Fibroblast of mammary gland (primary cell): Measurements from ENCODE around the gene SDS.
A peak's percentile ranks its signal among the peaks of the same experiment; 100 is the strongest.

Experiments
- DNase-seq: peaks from one replicate; pipeline ENCODE4 v3.0.0-alpha.2; 2010; ENCODE audit warnings: low read depth
- H3K4me3 ChIP-seq: 2 replicates; pipeline ENCODE4 v1.5.1; 2011; ENCODE audit warnings: low read depth, mild to moderate bottlenecking, low read length, moderate library complexity; ENCODE audit not compliant: control insufficient read depth
- TF ChIP-seq, protein P1 (sequence below): conservative IDR thresholded peaks from 2 replicates; pipeline ENCODE4 v1.5.1; 2011; ENCODE audit warnings: low read depth, low read length, inconsistent platforms; ENCODE audit not compliant: control insufficient read depth, insufficient read depth

The SDS gene

DNA sequence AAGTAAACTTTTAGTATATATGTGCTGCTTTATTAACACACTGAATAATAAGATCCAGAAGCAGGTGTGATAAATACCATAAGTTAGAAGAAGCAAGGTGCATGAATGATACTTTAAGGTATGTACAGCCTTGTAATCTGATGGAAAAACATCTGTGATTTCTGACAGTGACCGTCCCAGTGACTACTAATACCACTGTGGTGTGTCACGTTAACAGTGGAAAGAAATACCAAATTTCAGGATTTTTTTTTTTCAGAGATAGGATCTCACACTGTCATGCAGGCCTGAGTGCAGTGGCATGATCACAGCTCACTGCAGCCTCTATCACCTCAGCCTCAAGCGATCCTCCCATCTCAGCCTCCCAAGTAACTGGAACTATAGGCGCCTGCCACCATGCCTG, 21.5 kb downstream of the SDS start:
- TF ChIP-seq, protein P1, sequence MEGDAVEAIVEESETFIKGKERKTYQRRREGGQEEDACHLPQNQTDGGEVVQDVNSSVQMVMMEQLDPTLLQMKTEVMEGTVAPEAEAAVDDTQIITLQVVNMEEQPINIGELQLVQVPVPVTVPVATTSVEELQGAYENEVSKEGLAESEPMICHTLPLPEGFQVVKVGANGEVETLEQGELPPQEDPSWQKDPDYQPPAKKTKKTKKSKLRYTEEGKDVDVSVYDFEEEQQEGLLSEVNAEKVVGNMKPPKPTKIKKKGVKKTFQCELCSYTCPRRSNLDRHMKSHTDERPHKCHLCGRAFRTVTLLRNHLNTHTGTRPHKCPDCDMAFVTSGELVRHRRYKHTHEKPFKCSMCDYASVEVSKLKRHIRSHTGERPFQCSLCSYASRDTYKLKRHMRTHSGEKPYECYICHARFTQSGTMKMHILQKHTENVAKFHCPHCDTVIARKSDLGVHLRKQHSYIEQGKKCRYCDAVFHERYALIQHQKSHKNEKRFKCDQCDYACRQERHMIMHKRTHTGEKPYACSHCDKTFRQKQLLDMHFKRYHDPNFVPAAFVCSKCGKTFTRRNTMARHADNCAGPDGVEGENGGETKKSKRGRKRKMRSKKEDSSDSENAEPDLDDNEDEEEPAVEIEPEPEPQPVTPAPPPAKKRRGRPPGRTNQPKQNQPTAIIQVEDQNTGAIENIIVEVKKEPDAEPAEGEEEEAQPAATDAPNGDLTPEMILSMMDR = no peak
- no peak for DNase-seq
- H3K4me3 ChIP-seq = no peak overlapping the region

DNA sequence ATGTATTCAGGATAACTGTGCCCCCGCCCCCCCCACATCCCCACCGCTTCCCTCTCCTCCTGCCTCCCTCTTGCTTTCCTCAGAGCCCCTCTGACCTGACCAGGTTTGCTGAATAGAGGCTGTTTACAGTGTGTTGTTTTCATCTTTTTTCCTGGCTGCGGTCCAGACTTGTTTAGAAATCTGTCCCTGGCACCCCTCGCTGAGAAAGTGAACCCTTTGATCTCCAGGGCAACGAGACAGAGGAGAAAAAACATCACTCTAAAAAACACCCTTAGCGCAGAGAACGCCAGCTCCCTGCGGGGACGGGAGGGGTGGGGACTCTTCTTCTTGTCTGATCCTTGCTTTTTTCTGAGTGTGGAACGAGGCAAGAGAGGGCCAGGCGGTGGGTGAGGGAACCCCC, 22.5 kb downstream of the SDS start:
- no peak for DNase-seq
- TF ChIP-seq, protein P1 = no peak
- no peak overlapping the region for H3K4me3 ChIP-seq

DNA sequence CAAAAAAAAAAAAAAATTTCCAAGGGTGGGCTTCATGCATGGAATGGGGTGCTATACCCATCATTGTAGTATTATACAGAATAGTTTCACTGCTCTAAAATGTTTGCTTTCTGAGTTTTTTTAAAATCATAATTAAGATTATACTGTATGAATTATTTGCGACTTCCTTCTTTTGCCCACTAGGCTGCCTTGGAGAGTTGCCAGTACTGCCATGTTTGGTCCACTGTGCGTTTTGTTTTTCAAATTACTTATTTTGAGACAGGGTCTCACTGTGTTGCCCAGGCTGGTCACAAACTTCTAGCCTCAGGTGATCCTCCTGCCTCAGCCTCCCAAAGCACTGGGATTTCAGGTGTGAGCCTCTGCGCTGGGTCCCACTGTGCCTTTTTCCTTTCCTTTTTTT, 25.4 kb downstream of the SDS start:
- TF ChIP-seq, protein P1 = peak; percentile 7
- no peak for DNase-seq

DNA sequence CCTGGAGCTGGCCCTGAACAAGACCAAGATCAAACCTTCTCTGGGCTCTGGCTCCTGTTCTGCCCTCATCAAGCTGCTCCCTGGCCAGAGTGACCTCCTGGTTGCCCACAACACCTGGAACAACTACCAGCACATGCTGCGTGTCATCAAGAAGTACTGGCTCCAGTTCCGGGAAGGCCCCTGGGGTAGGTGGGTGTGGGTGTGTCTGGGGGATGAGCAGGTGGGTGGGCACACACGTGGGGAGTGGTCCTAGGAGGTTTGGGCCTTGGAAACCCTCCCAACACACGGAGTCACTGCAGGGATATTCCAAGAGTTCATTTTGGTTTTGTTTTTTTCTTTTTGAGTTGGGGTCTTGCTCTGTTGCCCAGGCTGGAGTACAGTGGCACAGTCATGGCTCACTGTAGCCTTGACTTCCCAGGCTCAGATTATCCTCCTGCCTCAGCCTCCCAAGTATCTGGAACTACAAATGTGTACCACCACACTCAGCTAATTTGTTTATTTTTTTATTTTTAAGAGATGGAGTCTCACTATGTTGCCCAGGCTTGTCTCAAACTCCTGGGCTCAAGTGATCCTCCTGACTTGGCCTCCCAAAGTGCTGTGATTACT, 28.8 kb downstream of the SDS start:
- no peak overlapping the region for H3K4me3 ChIP-seq
- TF ChIP-seq, protein P1 = no peak
- no peak for DNase-seq

More for the DNA sequence above, 25.4 kb downstream of the SDS start:
- no peak overlapping the region for H3K4me3 ChIP-seq

DNA sequence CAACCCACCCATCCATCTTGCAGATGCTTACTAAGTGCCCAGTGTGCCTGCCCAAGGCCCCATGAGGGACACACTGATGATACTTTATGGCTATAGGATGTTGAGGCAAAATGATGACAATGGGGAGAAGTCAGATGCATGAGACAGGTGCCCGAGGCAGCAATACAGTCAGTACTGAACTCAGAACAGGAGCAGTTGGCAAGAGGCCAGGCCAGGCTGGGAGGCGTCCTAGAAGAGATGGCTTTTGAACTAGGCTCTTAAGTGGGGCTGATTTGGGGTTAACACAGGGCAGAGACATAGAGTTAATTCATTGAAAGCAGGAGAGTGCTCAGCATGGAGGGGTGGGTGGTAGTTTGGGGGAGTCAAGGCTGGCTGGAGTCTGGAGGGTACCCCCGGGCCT, 29.7 kb downstream of the SDS start:
- H3K4me3 ChIP-seq = no peak overlapping the region
- TF ChIP-seq, protein P1 = no peak
- no peak for DNase-seq

DNA sequence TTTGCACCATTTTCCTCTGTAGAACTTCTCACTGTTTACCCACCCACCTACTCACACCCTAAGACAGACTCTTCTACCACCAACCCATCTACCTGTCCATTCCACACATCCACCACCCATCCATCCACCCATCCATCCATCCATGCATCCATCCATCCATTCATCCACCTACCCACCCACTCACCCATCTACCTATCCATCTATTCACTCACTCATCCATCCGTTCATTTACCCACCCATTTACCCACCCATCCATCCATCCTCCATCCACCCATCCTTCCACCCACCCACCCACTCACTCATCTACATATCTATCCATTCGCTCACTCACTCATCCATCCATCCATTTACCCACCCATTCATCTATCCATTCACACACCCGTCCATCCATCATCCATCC, 30.2 kb downstream of the SDS start:
- H3K4me3 ChIP-seq = no peak overlapping the region
- TF ChIP-seq, protein P1 = no peak
- DNase-seq = no peak

DNA sequence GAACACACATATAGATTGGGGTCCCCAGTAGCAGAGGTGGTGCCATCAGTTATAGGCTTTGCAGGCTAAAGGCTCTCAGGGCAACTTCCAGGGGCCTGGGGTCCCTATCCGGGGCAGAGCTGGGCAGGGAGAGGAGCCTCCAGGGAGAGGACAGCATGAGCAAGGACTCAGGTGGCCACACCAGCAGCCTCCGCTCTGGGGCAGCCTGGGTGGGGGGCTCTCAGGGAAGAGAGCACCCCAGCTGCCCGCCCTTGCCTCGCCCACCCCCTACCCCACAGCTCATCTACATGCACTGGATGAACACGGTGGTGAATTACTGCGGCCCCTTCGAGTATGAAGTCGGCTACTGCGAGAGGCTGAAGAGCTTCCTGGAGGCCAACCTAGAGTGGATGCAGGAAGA, 31.3 kb downstream of the SDS start:
- TF ChIP-seq, protein P1 = no peak
- no peak for DNase-seq
- no peak overlapping the region for H3K4me3 ChIP-seq
